ENCODE data around the gene GEMIN7.

DNA sequence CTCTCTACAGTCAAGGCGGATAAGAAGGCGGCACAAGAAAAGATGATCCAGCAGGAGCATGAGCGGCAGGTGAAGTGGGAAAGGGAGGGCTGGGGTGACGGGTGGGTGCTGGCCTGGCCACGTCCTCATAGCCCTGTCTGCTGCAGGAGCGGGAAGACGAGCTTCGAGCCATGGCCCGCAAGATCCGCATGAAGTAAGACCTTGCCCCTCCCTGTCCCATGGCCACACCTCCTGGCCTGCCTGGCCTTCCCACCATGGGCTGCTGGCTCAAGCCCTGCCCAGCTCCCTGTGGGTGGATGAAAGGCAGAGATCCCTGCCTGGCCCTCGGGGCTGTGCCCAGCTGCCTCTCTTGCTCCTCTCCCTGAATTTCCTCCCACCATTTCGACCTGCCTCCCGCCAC lies 10.0 kb upstream of the GEMIN7 start:
- TF ChIP-seq, protein P1, sequence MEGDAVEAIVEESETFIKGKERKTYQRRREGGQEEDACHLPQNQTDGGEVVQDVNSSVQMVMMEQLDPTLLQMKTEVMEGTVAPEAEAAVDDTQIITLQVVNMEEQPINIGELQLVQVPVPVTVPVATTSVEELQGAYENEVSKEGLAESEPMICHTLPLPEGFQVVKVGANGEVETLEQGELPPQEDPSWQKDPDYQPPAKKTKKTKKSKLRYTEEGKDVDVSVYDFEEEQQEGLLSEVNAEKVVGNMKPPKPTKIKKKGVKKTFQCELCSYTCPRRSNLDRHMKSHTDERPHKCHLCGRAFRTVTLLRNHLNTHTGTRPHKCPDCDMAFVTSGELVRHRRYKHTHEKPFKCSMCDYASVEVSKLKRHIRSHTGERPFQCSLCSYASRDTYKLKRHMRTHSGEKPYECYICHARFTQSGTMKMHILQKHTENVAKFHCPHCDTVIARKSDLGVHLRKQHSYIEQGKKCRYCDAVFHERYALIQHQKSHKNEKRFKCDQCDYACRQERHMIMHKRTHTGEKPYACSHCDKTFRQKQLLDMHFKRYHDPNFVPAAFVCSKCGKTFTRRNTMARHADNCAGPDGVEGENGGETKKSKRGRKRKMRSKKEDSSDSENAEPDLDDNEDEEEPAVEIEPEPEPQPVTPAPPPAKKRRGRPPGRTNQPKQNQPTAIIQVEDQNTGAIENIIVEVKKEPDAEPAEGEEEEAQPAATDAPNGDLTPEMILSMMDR (IDR thresholded peaks at IDR 0.05), result no peak
- no peak for TF ChIP-seq POLR2A (IDR thresholded peaks at IDR 0.05)
